IMR-90 (cell line): ENCODE data around the gene MX1. TPM values are rescaled to one million over a fixed set of nuclear protein-coding genes. Genes with fewer than 3 reads are reported as not detected.

Experiments used
- ATAC-seq: fragments of 200-7000 bp; cut with Tn5 transposase; 2 replicates; pipeline ENCODE4 v1.9.1; 2020; ENCODE audit warnings: low read depth, mild to moderate bottlenecking, moderate library complexity
- BruUV-seq: library from RNA; stranded (reverse); fragments of 400-500 nt; replicated peaks from 2 replicates; lab custom pipeline; 2021; lab: Mats Ljungman, UMichigan
- CTCF ChIA-PET: fragments of 300-600 bp; formaldehyde crosslinking; extraction: SDS; loops from one replicate; lab custom pipeline; 2021; ENCODE audit warnings: antibody characterized with exemption; lab: Yijun Ruan, JAX
- POLR2A ChIA-PET: fragments of 300-600 bp; sonication (Branson Sonifier 250); formaldehyde crosslinking; loops from one replicate; lab custom pipeline; 2022; ENCODE audit warnings: antibody characterized with exemption; ENCODE audit not compliant: unreplicated experiment; lab: Charles Lee
- DNase-seq: peaks from one replicate; pipeline ENCODE4 v3.0.0; 2013
- H2AFZ ChIP-seq: replicated peaks from 2 replicates; pipeline ENCODE3; 2013; ENCODE audit warnings: low read length, mild to moderate bottlenecking; ENCODE audit not compliant: poor library complexity
- H2AK5ac ChIP-seq: 2 replicates; pipeline ENCODE4 v1.6.1; 2013; ENCODE audit warnings: low read depth, low read length, inconsistent platforms
- H2AK9ac ChIP-seq: replicated peaks from 2 replicates; pipeline ENCODE3; 2013; ENCODE audit warnings: mild to moderate bottlenecking, low read depth, low read length, moderate library complexity; ENCODE audit not compliant: poor library complexity
- H2BK120ac ChIP-seq: 2 replicates; pipeline ENCODE4 v1.6.1; 2013; ENCODE audit warnings: low read depth, low read length, inconsistent platforms
- H2BK15ac ChIP-seq: 3 replicates; pipeline ENCODE4 v1.6.1; 2013; ENCODE audit warnings: low read depth, low read length, inconsistent platforms
- H2BK20ac ChIP-seq: 2 replicates; pipeline ENCODE4 v1.6.1; 2013; ENCODE audit warnings: low read depth, mild to moderate bottlenecking, inconsistent platforms, low read length, moderate library complexity
- H2BK5ac ChIP-seq: 2 replicates; pipeline ENCODE4 v1.6.1; 2013; ENCODE audit warnings: mild to moderate bottlenecking, low read depth, low read length, inconsistent platforms; ENCODE audit not compliant: poor library complexity, severe bottlenecking
- H3K14ac ChIP-seq: replicated peaks from 2 replicates; pipeline ENCODE4 v1.6.1; 2013; ENCODE audit warnings: low read depth, low read length, inconsistent platforms
- H3K18ac ChIP-seq: 2 replicates; pipeline ENCODE4 v1.6.1; 2013; ENCODE audit warnings: low read depth, low read length, control low read depth
- H3K23ac ChIP-seq: 2 replicates; pipeline ENCODE4 v1.6.1; 2013; ENCODE audit warnings: low read depth, low read length, inconsistent platforms
- H3K27ac ChIP-seq: 2 replicates; pipeline ENCODE4 v1.5.1; 2013; ENCODE audit warnings: mild to moderate bottlenecking, control low read depth, low read length; ENCODE audit not compliant: insufficient read depth
- H3K27me3 ChIP-seq: 2 replicates; pipeline ENCODE4 v1.6.1; 2013; ENCODE audit warnings: low read length; ENCODE audit not compliant: control insufficient read depth, insufficient read depth
- H3K36me3 ChIP-seq: 2 replicates; pipeline ENCODE4 v1.6.1; 2013; ENCODE audit warnings: low read length, mixed read lengths; ENCODE audit not compliant: control insufficient read depth, insufficient read depth
- H3K4ac ChIP-seq: 2 replicates; pipeline ENCODE4 v1.6.1; 2013; ENCODE audit warnings: low read depth, low read length, inconsistent platforms
- H3K4me1 ChIP-seq: 2 replicates; pipeline ENCODE4 v1.6.1; 2013; ENCODE audit warnings: low read length, mixed read lengths; ENCODE audit not compliant: control insufficient read depth, insufficient read depth
- H3K4me2 ChIP-seq: 2 replicates; pipeline ENCODE4 v1.6.1; 2013; ENCODE audit warnings: low read depth, mild to moderate bottlenecking, control low read depth, low read length, moderate library complexity
- H3K4me3 ChIP-seq: 2 replicates; pipeline ENCODE4 v1.5.1; 2013; ENCODE audit warnings: low read depth, mild to moderate bottlenecking, control low read depth, low read length, moderate library complexity; ENCODE audit not compliant: insufficient read depth
- H3K56ac ChIP-seq: 2 replicates; pipeline ENCODE4 v1.6.1; 2013; ENCODE audit warnings: low read length, inconsistent platforms; ENCODE audit not compliant: insufficient read depth; ENCODE audit errors: extremely low read depth
- H3K79me1 ChIP-seq, 2 experiments: 2 replicates each; pipeline ENCODE4 v1.6.1; 2013; ENCODE audit warnings: low read length in 2 of 2, inconsistent platforms in 1 of 2, low read depth in 1 of 2
- H3K9ac ChIP-seq: 2 replicates; pipeline ENCODE4 v1.6.1; 2013; ENCODE audit warnings: low read depth, low read length, control low read depth
- H3K9me1 ChIP-seq: 2 replicates; pipeline ENCODE4 v1.6.1; 2013; ENCODE audit warnings: low read length, inconsistent platforms; ENCODE audit not compliant: insufficient read depth
- H3K9me3 ChIP-seq: 2 replicates; pipeline ENCODE4 v1.6.1; 2013; ENCODE audit warnings: low read length; ENCODE audit not compliant: control insufficient read depth, insufficient read depth
- H4K20me1 ChIP-seq: 2 replicates; pipeline ENCODE4 v1.6.1; 2013; ENCODE audit warnings: low read length, inconsistent platforms; ENCODE audit not compliant: insufficient read depth
- H4K5ac ChIP-seq: 2 replicates; pipeline ENCODE4 v1.6.1; 2013; ENCODE audit warnings: mild to moderate bottlenecking, low read depth, low read length, control low read depth
- H4K8ac ChIP-seq, 2 experiments: 2 replicates each; pipeline ENCODE4 v1.6.1; 2013; ENCODE audit warnings: low read depth in 2 of 2, low read length in 2 of 2, control low read depth in 1 of 2, inconsistent platforms in 1 of 2
- H4K91ac ChIP-seq: 2 replicates; pipeline ENCODE4 v1.6.1; 2013; ENCODE audit warnings: low read depth, low read length, inconsistent platforms; ENCODE audit not compliant: insufficient read depth
- BHLHE40 ChIP-seq: fragments of 150-350 bp; IDR thresholded peaks from 2 replicates; pipeline ENCODE4 v1.6.1; 2016; ENCODE audit warnings: mild to moderate bottlenecking, low read depth, low read length
- CEBPB ChIP-seq: IDR thresholded peaks from 2 replicates; pipeline ENCODE4 v1.6.1; 2012; ENCODE audit warnings: low read depth, low read length, improper control_type of control experiment
- CHD1 ChIP-seq: IDR thresholded peaks from 2 replicates; pipeline ENCODE4 v1.6.1; 2012; ENCODE audit warnings: low read depth, low read length, improper control_type of control experiment
- FOS ChIP-seq: fragments of 150-350 bp; IDR thresholded peaks from 2 replicates; pipeline ENCODE4 v1.6.1; 2016; ENCODE audit warnings: low read depth, low read length
- MAFK ChIP-seq: IDR thresholded peaks from 2 replicates; pipeline ENCODE4 v1.6.1; 2012; ENCODE audit warnings: low read depth, low read length, improper control_type of control experiment
- MAZ ChIP-seq: IDR thresholded peaks from 2 replicates; pipeline ENCODE4 v1.6.1; 2012; ENCODE audit warnings: low read depth, mild to moderate bottlenecking, low read length, improper control_type of control experiment, moderate library complexity, borderline replicate concordance
- MXI1 ChIP-seq: IDR thresholded peaks from 2 replicates; pipeline ENCODE4 v1.6.1; 2012; ENCODE audit warnings: low read depth, mild to moderate bottlenecking, low read length, moderate library complexity, borderline replicate concordance
- NFE2L2 ChIP-seq: fragments of 150-350 bp; IDR thresholded peaks from 2 replicates; pipeline ENCODE4 v1.6.1; 2016; ENCODE audit warnings: low read depth, mild to moderate bottlenecking, low read length
- POLR2A ChIP-seq: IDR thresholded peaks from 2 replicates; pipeline ENCODE4 v1.6.1; 2012; ENCODE audit warnings: mild to moderate bottlenecking, low read depth, low read length
- RAD21 ChIP-seq: IDR thresholded peaks from 2 replicates; pipeline ENCODE4 v1.6.1; 2012; ENCODE audit warnings: low read length, improper control_type of control experiment
- RCOR1 ChIP-seq: IDR thresholded peaks from 2 replicates; pipeline ENCODE4 v1.6.1; 2012; ENCODE audit warnings: mild to moderate bottlenecking, low read length, improper control_type of control experiment; ENCODE audit not compliant: insufficient replicate concordance
- RFX5 ChIP-seq: IDR thresholded peaks from 2 replicates; pipeline ENCODE4 v1.8.0; 2012; ENCODE audit warnings: low read depth, mild to moderate bottlenecking, low read length, moderate library complexity
- SMC3 ChIP-seq: fragments of 150-350 bp; IDR thresholded peaks from 2 replicates; pipeline ENCODE4 v1.6.1; 2016; ENCODE audit warnings: low read depth, mild to moderate bottlenecking, antibody characterized with exemption, low read length, moderate library complexity
- WGBS, 2 experiments: methylation state at CpG; one replicate each; pipeline versions ENCODE4 v1.1.5 to v1.1.7; 2013; ENCODE audit warnings: missing lambda C conversion rate in 2 of 2; ENCODE audit not compliant: insufficient read length in 1 of 2; ENCODE audit errors: extremely low coverage in 2 of 2; 5-methylcytosine and 5-hydroxymethylcytosine counted together
- dilution Hi-C: fragments of 300-500 bp; cut with HindIII; formaldehyde crosslinking; loops from one replicate; pipeline ENCODE4 v1.14.3; 2018; ENCODE audit warnings: low sequenced_read_pairs; ENCODE audit not compliant: unreplicated experiment
- in situ Hi-C: fragments of 300-500 bp; cut with MboI; formaldehyde crosslinking; loops from 3 replicates; pipeline ENCODE4 v1.14.3; 2019; ENCODE audit warnings: low sequenced_read_pairs, inconsistent platforms, mixed read lengths
- intact Hi-C: fragments of 100-400 bp; cut with micrococcal nuclease; formaldehyde crosslinking; loops from 2 replicates; pipeline ENCODE4 v1.10.0; 2022
- polyA plus RNA-seq, 3 experiments: library from polyadenylated mRNA; depleted of rRNA; stranded (reverse); fragments of >200 nt; gene quantifications; 2 replicates each; pipeline ENCODE4 v1.2.3, GENCODE V29; 2012; ENCODE audit warnings: low replicate concordance in 1 of 3
- total RNA-seq: library from RNA; depleted of rRNA; stranded (reverse); fragments of >200 nt; gene quantifications from 2 replicates; pipeline ENCODE4 v1.2.3, GENCODE V29; 2012
- TF ChIP-seq, protein P1 (sequence below): conservative IDR thresholded peaks from 2 replicates; pipeline ENCODE4 v1.5.1; 2012; ENCODE audit warnings: mild to moderate bottlenecking, low read depth, low read length, improper control_type of control experiment
- TF ChIP-seq, protein P2 (sequence below): fragments of 150-350 bp; IDR thresholded peaks from 2 replicates; pipeline ENCODE4 v1.6.1; 2016; ENCODE audit warnings: low read depth, mild to moderate bottlenecking, low read length, moderate library complexity, borderline replicate concordance
- TF ChIP-seq, protein P3 (sequence below): fragments of 150-350 bp; IDR thresholded peaks from 2 replicates; pipeline ENCODE4 v1.6.1; 2017; ENCODE audit warnings: mild to moderate bottlenecking, antibody characterized with exemption, low read length, low read depth

Gene MX1
- total and polyA plus RNA-seq, 2 of the 4 experiments (the other 2 are of a cell fraction), result 1.0 to 2.5 TPM

DNA sequence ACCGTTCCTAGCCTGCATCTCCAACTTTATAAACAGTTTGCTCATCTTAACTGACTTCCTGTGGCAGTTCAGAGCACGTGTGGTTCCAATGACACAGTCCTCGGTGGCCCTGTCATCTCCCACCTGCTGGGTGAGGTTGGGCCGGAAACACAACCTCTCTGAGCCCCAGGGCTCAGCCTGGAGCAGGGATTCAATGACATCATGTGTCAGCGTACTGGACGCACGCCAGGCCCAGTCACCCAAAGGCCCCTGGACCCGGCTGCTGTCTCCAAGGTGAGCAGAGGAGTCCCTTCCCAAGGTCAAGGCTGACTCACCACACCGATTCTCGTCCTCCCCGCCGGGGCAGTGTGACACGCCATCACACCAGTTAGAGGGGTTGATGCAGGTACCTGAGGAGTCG is 62.0 kb downstream of the MX1 start:
- intact Hi-C loops (no loop called here), in situ Hi-C loops (no loop called here), dilution Hi-C loops (no loop called here)
- Histone ChIP-seq H3K9me3 (no peaks in the 10 kb centered on the region), H2BK5ac (no peak overlapping the region), H2BK15ac (no peak overlapping the region), H4K20me1 (no peaks in the 10 kb centered on the region), H4K8ac (no peak overlapping the region), H4K5ac (no peak overlapping the region), H2AFZ (no peak overlapping the region), H3K23ac (no peak overlapping the region), H3K4me2 (no peak overlapping the region), H3K27me3 (no peaks in the 10 kb centered on the region; the same call in 1 of the 2 replicates), H3K14ac (no peak overlapping the region), H3K56ac (no peak overlapping the region), H2AK5ac (no peak overlapping the region), H3K4ac (no peak overlapping the region), H3K79me1 (no peaks in the 10 kb centered on the region), H3K9me1 (no peaks in the 10 kb centered on the region), H3K36me3 (no peaks in the 10 kb centered on the region), H4K91ac (no peak overlapping the region), H2BK20ac (no peak overlapping the region), H2BK120ac (no peak overlapping the region), H3K4me3 (no peak overlapping the region), H3K18ac (no peak overlapping the region), H3K9ac (no peak overlapping the region), H2AK9ac (no peak overlapping the region), H3K27ac (no peak overlapping the region), H3K4me1 (peaks cover 4% of the 10 kb centered on the region; the same call in 1 of the 2 replicates)
- TF ChIP-seq RAD21, result no peak
- TF ChIP-seq MXI1, result no peak
- TF ChIP-seq SMC3, result no peak
- TF ChIP-seq NFE2L2, result no peak
- TF ChIP-seq RCOR1, result no peak
- no peak for TF ChIP-seq RFX5
- TF ChIP-seq, protein P1, sequence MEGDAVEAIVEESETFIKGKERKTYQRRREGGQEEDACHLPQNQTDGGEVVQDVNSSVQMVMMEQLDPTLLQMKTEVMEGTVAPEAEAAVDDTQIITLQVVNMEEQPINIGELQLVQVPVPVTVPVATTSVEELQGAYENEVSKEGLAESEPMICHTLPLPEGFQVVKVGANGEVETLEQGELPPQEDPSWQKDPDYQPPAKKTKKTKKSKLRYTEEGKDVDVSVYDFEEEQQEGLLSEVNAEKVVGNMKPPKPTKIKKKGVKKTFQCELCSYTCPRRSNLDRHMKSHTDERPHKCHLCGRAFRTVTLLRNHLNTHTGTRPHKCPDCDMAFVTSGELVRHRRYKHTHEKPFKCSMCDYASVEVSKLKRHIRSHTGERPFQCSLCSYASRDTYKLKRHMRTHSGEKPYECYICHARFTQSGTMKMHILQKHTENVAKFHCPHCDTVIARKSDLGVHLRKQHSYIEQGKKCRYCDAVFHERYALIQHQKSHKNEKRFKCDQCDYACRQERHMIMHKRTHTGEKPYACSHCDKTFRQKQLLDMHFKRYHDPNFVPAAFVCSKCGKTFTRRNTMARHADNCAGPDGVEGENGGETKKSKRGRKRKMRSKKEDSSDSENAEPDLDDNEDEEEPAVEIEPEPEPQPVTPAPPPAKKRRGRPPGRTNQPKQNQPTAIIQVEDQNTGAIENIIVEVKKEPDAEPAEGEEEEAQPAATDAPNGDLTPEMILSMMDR, result no peak
- TF ChIP-seq, protein P2, sequence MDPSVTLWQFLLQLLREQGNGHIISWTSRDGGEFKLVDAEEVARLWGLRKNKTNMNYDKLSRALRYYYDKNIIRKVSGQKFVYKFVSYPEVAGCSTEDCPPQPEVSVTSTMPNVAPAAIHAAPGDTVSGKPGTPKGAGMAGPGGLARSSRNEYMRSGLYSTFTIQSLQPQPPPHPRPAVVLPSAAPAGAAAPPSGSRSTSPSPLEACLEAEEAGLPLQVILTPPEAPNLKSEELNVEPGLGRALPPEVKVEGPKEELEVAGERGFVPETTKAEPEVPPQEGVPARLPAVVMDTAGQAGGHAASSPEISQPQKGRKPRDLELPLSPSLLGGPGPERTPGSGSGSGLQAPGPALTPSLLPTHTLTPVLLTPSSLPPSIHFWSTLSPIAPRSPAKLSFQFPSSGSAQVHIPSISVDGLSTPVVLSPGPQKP, result no peak
- no peak for TF ChIP-seq MAZ
- TF ChIP-seq MAFK, result no peak
- TF ChIP-seq, protein P3, sequence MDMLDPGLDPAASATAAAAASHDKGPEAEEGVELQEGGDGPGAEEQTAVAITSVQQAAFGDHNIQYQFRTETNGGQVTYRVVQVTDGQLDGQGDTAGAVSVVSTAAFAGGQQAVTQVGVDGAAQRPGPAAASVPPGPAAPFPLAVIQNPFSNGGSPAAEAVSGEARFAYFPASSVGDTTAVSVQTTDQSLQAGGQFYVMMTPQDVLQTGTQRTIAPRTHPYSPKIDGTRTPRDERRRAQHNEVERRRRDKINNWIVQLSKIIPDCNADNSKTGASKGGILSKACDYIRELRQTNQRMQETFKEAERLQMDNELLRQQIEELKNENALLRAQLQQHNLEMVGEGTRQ, result no peak
- no peak for TF ChIP-seq BHLHE40
- no peak for TF ChIP-seq FOS
- no peak for TF ChIP-seq CEBPB
- TF ChIP-seq POLR2A, result no peak
- TF ChIP-seq CHD1, result no peak
- ATAC-seq (no peak), DNase-seq (no peak)
- no TSS peak for BruUV-seq
- CTCF ChIA-PET, result interaction anchor here (0.8 kb wide), 1 partner anchor 21 kb away, joined by 4 read pairs; no protein-coding TSS in a partner anchor
- WGBS, 2 experiments, result 70% methylated on average over 7 of the region's 14 CpGs; no CpG with 5 or more reads in 1 of the 2 experiments
- POLR2A ChIA-PET, result no interaction called here
